ENCODE measurements around the gene BAZ2B. TPM values are rescaled to one million over a fixed set of nuclear protein-coding genes. Genes with fewer than 3 reads are reported as not detected.

Gene BAZ2B
- total RNA-seq, 1 experiment from 2014 or later: 54.9 TPM

- Mint-ChIP-seq H3K27ac (no peak overlapping the region), H3K36me3 (ENCODE audit: insufficient read depth in 1 of 3, low read depth in 3 of 3) (peaks cover 26 to 44% (median 35%) of the 10 kb centered on the region in 3 experiments), H3K4me3 (no peak overlapping the region), H3K9me3 (no peaks in the 10 kb centered on the region), H3K27me3 (ENCODE audit: low read depth) (no peaks in the 10 kb centered on the region), H3K4me1 (no peaks in the 10 kb centered on the region)
- Histone ChIP-seq H3K4me2 (ENCODE audit: insufficient read depth, insufficient read length, low read length) (no peak overlapping the region), H3K4me1 (ENCODE audit: insufficient read depth, low read length) (no peaks in the 10 kb centered on the region), H2AK5ac (ENCODE audit: insufficient read length, low read length) (no peak overlapping the region), H4K91ac (ENCODE audit: insufficient read length, low read depth, low read length) (no peak overlapping the region), H3K79me1 (ENCODE audit: insufficient read depth, low read depth, low read length, poor library complexity, severe bottlenecking) (no peaks in the 10 kb centered on the region), H2BK15ac (ENCODE audit: low read depth, low read length) (no peak overlapping the region), H3K27me3 (ENCODE audit: insufficient read depth, low read length) (no peaks in the 10 kb centered on the region), H2AFZ (ENCODE audit: low read length) (no peak overlapping the region), H3K79me2 (ENCODE audit: insufficient read depth, low read length) (no peaks in the 10 kb centered on the region), H3K23me2 (ENCODE audit: insufficient read length, low read depth, low read length, poor library complexity, severe bottlenecking) (no peaks in the 10 kb centered on the region), H2BK20ac (ENCODE audit: low read depth, low read length, poor library complexity, severe bottlenecking) (no peak overlapping the region), H2BK5ac (ENCODE audit: insufficient read length, low read length) (no peak overlapping the region), H4K20me1 (ENCODE audit: control insufficient read depth, insufficient read depth, insufficient read length) (no peaks in the 10 kb centered on the region), H2BK12ac (ENCODE audit: insufficient read length, low read depth, low read length) (no peak overlapping the region), H3K14ac (ENCODE audit: insufficient read depth, low read length) (no peak overlapping the region), H3K27ac (ENCODE audit: insufficient read length, low read depth, low read length) (no peak overlapping the region), H3K4ac (ENCODE audit: low read depth, low read length) (no peak overlapping the region), H3K23ac (ENCODE audit: insufficient read length, low read depth, low read length) (no peak overlapping the region), H3K18ac (ENCODE audit: insufficient read length, low read depth, low read length) (no peak overlapping the region), H3T11ph (ENCODE audit: low read length) (no peak overlapping the region), H2BK120ac (ENCODE audit: low read depth, low read length, poor library complexity, severe bottlenecking) (no peak overlapping the region), H3K56ac (ENCODE audit: insufficient read length, low read depth, low read length) (no peak overlapping the region), H4K5ac (ENCODE audit: insufficient read length, low read depth, low read length) (no peak overlapping the region), H4K8ac (replicated peaks; ENCODE audit: insufficient read length, low read depth, low read length) (no peak overlapping the region), H3K9ac (ENCODE audit: extremely low read depth, insufficient read length, low read length) (no peak overlapping the region), H3K9me3 (ENCODE audit: control insufficient read depth, low read depth, low read length) (no peaks in the 10 kb centered on the region)
- WGBS (ENCODE audit: extremely low coverage, insufficient read length, low lambda C conversion rate): no CpG with 5 or more reads among the region's 4 CpGs
- TF ChIP-seq CTCF (conservative IDR thresholded peaks at IDR 0.05): peak; percentile 36; the same call in 2 of the 3 replicates
- DNase-seq: peak; percentile 39
These were observed 140.6 kb downstream of the BAZ2B start for GRCh38 chr2:159475793-159476192.

All from H9 (cell line).